ENCODE data around the gene RHOJ.

The RHOJ gene

GRCh38 chr14:63328787-63329737 lies 124.8 kb downstream of the RHOJ start:
- no peak overlapping the region for H3K27ac ChIP-seq

GRCh38 chr14:63342371-63342770 lies 138.1 kb downstream of the RHOJ start:
- no peak overlapping the region for H3K27ac ChIP-seq
- no peak for TF ChIP-seq CTCF (conservative IDR thresholded peaks at IDR 0.05)

More at GRCh38 chr14:63328787-63329737, 124.8 kb downstream of the RHOJ start:
- TF ChIP-seq CTCF (conservative IDR thresholded peaks at IDR 0.05) = no peak
